ENCODE data around the gene NOL9.

NOL9 gene

GRCh38 chr1:6519491-6519934 is 34.8 kb downstream of the NOL9 start:
- no peak for DNase-seq

GRCh38 chr1:6517435-6517851 is 36.9 kb downstream of the NOL9 start:
- no peak for DNase-seq

DNA sequence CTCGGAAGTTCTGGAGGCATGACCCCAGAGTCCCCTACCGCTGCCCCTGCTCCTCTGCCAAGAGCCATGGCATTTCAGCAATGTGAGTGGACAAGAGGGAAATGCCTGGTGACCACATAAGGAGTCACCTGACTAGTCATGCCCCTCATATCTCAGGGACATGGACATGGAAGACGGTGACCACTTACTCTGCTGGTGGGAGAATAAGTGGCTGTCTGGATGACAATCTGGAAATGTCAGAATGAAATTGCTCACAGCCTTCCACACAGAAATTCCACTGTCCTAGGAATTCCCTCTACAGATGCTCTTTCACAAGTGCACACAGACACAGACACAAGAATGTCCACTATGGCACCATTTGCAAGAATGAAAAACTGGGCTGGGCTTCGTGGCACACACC is 38.5 kb downstream of the NOL9 start:
- no peak for DNase-seq

DNA sequence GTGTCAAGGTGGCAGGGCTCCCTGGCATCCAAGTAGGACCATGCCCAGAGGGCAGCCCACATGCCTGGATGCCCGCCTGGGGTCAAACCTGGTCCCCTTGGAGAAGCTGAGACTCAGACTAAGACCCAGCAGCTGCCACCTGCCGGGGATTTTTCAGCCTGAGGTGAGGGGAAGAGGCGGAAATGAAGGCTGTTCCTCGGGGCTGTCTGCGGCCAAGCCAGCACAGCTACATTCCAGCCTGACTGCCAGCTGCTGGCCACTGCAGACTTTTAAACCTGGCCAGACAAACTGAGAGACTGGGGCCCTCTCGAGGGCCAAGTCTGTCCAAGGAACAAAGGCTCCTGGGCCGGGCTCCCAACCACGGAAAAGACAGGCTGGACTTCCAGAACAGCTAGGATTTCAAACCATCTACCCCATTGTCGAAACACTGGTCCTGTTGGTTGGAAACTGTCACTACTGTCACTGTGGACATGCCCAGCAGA is 41.0 kb downstream of the NOL9 start:
- DNase-seq, result no peak

DNA sequence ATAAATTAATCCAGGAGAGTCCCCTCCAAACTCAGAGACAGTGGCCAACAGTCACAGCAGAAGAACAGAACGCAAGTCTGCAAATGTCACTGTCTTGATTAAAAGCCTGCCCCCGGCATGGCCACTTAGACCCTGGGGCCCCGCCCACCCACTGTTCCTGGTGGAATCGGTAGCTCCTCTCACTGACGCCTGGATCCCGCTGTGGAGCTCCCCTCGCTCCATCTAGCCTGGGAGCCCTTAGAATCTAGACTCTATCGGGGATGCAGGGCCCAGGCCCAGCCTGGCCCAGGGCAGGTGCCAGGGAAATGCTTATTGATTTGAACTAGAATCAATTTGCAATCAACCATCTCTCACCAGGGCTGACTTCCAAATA is 41.4 kb downstream of the NOL9 start:
- DNase-seq, result no peak

- DNase-seq, result no peak
These were observed 41.9 kb downstream of the NOL9 start for GRCh38 chr1:6512245-6512907.

DNA sequence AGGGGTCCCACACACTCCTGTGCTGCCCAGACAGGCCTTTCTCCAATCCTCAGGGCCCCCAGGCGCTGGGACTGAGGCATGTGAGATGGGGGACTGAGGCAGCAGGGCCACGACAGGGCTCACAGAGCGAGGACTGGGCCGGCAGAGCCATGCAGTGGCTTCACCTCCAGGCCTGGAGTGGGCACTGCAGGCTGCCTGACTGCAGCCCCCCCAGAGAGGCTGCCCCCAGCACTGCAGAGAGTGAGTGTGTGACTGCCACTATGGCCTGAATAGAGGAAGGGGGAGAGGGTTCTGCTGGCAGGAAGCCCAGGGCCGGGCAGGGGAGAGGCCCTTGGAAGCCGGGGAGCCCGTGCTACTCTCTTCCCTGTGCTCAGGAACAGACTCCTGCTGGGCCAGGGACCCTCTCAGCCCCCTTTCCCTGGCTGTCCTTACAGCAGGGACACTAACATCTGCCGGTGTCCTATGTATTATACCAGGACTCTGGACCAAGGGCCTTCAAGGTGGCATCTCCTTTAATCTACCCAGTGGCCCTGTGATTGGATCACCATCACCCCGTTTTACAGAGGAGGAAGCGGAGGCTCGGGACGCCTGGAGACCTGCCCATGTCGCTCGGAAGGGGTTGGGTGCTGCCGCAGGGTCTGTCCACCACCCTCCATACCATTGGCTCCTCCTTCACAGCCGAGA is 42.6 kb downstream of the NOL9 start:
- no peak for DNase-seq

DNA sequence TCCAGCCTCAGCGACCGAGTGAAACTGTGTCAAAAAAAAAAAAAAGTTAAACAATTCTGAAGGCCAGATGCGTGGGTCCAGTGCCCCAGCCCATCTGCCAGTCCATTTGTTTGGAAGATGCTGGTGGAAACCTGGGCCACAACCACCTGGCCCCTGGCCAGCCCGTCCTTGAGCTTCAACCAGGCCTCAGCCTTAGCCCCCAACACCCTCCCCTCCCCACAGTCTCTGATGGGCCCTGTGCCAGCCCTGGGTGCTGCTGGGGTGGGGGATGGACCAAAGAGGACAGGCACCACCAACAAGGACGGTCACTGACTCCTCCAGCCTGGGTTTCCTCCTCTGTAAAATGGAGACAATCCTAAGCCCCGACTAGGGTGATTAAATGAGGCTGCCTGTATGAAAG is 43.3 kb downstream of the NOL9 start:
- DNase-seq, result no peak

GRCh38 chr1:6510493-6510892 is 43.8 kb downstream of the NOL9 start:
- DNase-seq, result no peak

GRCh38 chr1:6509919-6510291 is 44.4 kb downstream of the NOL9 start:
- DNase-seq, result no peak

- DNase-seq, result no peak
These were observed 44.9 kb downstream of the NOL9 start for GRCh38 chr1:6509220-6509918.

DNA sequence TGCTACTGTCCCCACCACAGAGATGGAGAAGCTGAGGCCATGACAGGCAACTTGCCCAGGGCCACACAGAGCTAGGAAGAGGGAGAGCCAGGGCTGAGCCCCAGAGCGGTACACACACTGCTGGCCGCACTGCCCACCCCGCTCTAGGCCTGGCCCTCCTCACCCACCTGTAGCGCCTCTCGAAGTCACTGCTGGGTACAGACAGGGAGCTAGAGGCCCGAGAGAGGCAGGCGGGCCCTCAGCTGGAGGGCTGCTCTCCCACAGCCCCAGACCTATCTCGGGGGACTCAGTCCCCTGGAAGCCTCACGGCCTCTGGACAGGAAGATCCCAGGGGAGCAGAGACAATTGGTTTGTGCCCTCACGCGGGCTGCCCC is 45.5 kb downstream of the NOL9 start:
- DNase-seq, result no peak

- DNase-seq, result no peak
These were observed 46.0 kb downstream of the NOL9 start for GRCh38 chr1:6508154-6508815.

DNA sequence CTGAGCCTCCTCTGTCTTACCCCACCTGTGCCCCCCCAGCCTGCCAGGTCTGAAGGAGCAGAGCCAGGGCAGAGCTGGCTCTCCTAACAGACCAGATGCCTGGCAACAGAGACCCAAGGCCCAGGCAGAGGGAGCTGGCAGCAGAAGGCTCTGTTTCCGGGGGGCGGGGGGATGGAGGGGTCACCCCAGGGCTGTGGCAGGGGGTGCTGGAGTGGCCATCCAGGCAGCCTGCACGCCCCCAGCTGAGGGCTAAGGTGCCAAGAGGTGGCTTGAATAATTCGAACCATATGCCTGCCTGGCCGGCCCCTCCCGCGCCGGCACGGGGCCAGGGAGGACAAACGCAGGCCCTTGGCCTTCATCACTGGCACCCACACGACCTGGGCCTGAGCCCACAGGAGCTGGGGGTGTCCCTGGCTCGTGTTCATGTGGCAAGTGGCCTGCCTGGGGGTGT is 46.8 kb downstream of the NOL9 start:
- no peak for DNase-seq

- no peak for DNase-seq
These were observed 47.3 kb downstream of the NOL9 start for GRCh38 chr1:6507037-6507428.

GRCh38 chr1:6506210-6507036 is 47.9 kb downstream of the NOL9 start:
- no peak for DNase-seq

- DNase-seq, result no peak
These were observed 48.7 kb downstream of the NOL9 start for GRCh38 chr1:6505367-6506209.

- DNase-seq, result no peak
These were observed 49.4 kb downstream of the NOL9 start for GRCh38 chr1:6504887-6505286.

GRCh38 chr1:6503884-6504602 is 50.3 kb downstream of the NOL9 start:
- no peak for DNase-seq

DNA sequence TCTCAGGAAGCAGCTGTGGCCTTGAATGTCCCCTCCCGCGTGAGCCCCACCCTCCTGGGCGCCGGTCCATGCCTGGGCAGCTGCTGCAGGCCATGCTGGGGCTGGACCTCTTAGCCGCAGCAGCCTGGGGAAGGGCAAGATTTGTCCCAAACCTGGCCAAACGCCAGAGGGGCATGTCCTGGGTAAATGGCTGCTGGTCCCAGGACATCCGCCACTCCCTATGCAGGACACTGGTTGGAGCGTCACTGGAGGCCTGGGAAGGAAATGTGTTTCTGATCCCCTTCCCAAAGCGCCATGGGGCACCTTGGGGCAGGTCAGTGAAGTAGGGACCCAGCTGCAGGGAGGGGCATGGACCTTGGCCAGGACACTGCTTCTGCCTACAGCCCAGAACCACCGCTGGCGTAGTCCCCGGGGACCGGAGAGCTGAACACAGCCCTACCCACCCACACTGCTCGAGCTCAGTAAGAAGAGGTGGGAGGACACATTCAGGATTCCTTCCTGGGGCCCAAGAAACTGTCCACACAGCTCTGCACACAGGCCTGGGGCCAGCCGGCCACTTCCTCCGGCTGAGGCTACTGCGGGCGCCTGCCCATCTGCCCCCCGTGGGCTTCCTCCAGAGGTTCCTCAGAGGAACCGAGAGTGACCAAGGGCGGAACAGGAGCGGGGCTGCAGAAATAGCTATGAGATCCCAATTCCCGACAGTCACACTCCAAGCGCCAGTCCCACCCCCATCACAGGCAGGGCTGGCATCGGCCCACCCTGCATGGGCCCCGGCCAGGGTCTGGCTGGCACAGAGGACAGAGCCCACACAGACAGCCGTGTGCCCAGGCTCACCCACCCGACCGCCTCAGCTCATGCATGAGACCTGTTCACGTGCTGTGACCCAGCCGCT is 52.1 kb downstream of the NOL9 start:
- no peak for DNase-seq

Measured in NCI-H2029 treated with DMSO at 0.1 percent for 48 hours (cell line).